SU-DHL-6 (cell line): ENCODE measurements around the gene SLC6A4.

Experiments
- H2AFZ ChIP-seq: fragments of 200-600 bp; sonication (generic); 2 replicates; pipeline ENCODE4 v1.6.1; 2014; ENCODE audit warnings: low read depth, mild to moderate bottlenecking, moderate library complexity, mixed read lengths, antibody characterized with exemption, low read length; ENCODE audit not compliant: severe bottlenecking
- H3F3A ChIP-seq: fragments of 200-600 bp; shearing (Covaris generic); 2 replicates; pipeline ENCODE4 v1.6.0; 2016; ENCODE audit warnings: antibody characterized with exemption, mild to moderate bottlenecking; ENCODE audit not compliant: insufficient read depth
- H3K27ac ChIP-seq: fragments of 200-600 bp; sonication (generic); 2 replicates; pipeline ENCODE4 v1.5.1; 2016; ENCODE audit warnings: low read depth, mild to moderate bottlenecking, low read length, moderate library complexity, mixed read lengths
- H3K27me3 ChIP-seq: fragments of 200-600 bp; sonication (generic), shearing (Covaris generic); 2 replicates; pipeline ENCODE4 v1.6.0; 2014; ENCODE audit warnings: mild to moderate bottlenecking, low read length
- H3K36me3 ChIP-seq: fragments of 200-600 bp; sonication (generic); 2 replicates; pipeline ENCODE4 v1.6.1; 2014; ENCODE audit warnings: mild to moderate bottlenecking, low read length, mixed read lengths
- H3K4me2 ChIP-seq: fragments of 300-600, 200-600 bp; shearing (Covaris generic), sonication (generic); 2 replicates; pipeline ENCODE4 v1.6.0; 2014; ENCODE audit warnings: low read length, low read depth, mild to moderate bottlenecking; ENCODE audit not compliant: poor library complexity, severe bottlenecking
- H3K4me3 ChIP-seq: fragments of 200-600 bp; sonication (generic); 2 replicates; pipeline ENCODE4 v1.5.1; 2014; ENCODE audit warnings: antibody characterized with exemption, low read length, mild to moderate bottlenecking, mixed read lengths; ENCODE audit not compliant: insufficient read depth, poor library complexity, severe bottlenecking
- H3K79me2 ChIP-seq: fragments of 200-600 bp; sonication (generic); 2 replicates; pipeline ENCODE4 v1.6.1; 2014; ENCODE audit warnings: mild to moderate bottlenecking, low read length, moderate library complexity; ENCODE audit not compliant: insufficient read depth
- H3K9ac ChIP-seq: fragments of 200-600 bp; sonication (generic); 2 replicates; pipeline ENCODE4 v1.7.0; 2014; ENCODE audit warnings: mild to moderate bottlenecking, low read length
- H3K9me2 ChIP-seq: fragments of 200-600 bp; sonication (generic); replicated peaks from 2 replicates; pipeline ENCODE4 v1.6.1; 2014; ENCODE audit warnings: low read length; ENCODE audit not compliant: insufficient read depth
- H3K9me3 ChIP-seq: fragments of 200-600 bp; sonication (generic); 2 replicates; pipeline ENCODE4 v1.6.1; 2014; ENCODE audit warnings: low read length, mixed read lengths; ENCODE audit not compliant: insufficient read depth
- H4K20me1 ChIP-seq: fragments of 200-600 bp; sonication (generic); 2 replicates; pipeline ENCODE4 v1.6.1; 2014; ENCODE audit warnings: low read depth, mild to moderate bottlenecking, antibody characterized with exemption, low read length, moderate library complexity, mixed read lengths
- EZH2phosphoT487 ChIP-seq: fragments of 200-600 bp; sonication (generic), shearing (Covaris generic); conservative IDR thresholded peaks from 2 replicates; pipeline ENCODE4 v1.6.1; 2018; ENCODE audit warnings: mild to moderate bottlenecking, antibody characterized with exemption, low read length, moderate library complexity, mixed read lengths
- TF ChIP-seq, protein P1 (sequence below): fragments of 200-600 bp; sonication (generic); IDR thresholded peaks from one replicate; pipeline ENCODE4 v1.5.1; 2017; ENCODE audit warnings: antibody characterized with exemption, mild to moderate bottlenecking, low read length, moderate library complexity; ENCODE audit not compliant: insufficient read depth, poor library complexity, severe bottlenecking

Gene SLC6A4

DNA sequence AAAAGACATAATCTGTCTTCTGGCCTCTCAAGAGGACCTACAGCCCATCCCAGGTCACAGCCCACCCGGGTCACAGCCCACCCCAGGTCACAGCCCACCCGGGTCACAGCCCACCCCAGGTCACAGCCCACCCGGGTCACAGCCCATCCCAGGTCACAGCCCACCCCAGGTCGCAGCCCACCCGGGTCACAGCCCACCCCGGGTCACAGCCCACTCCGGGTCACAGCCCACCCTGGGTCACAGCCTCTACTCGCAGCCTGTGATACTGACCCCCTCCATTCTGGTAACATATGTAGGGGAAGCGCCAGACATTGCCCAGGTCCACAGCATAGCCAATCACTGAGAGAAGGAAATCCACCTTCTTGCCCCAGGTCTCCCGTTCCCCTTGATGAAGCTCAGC lies 14.2 kb downstream of the SLC6A4 start:
- Histone ChIP-seq H3K9me3 (no peaks in the 10 kb centered on the region), H3F3A (no peaks in the 10 kb centered on the region), H3K9me2 (no peaks in the 10 kb centered on the region), H3K79me2 (no peaks in the 10 kb centered on the region), H3K27ac (no peak overlapping the region), H4K20me1 (no peaks in the 10 kb centered on the region), H3K4me2 (no peak overlapping the region), H3K9ac (no peak overlapping the region), H3K4me3 (no peak overlapping the region), H3K27me3 (no peaks in the 10 kb centered on the region), H2AFZ (no peak overlapping the region), H3K36me3 (no peaks in the 10 kb centered on the region)
- TF ChIP-seq, protein P1, sequence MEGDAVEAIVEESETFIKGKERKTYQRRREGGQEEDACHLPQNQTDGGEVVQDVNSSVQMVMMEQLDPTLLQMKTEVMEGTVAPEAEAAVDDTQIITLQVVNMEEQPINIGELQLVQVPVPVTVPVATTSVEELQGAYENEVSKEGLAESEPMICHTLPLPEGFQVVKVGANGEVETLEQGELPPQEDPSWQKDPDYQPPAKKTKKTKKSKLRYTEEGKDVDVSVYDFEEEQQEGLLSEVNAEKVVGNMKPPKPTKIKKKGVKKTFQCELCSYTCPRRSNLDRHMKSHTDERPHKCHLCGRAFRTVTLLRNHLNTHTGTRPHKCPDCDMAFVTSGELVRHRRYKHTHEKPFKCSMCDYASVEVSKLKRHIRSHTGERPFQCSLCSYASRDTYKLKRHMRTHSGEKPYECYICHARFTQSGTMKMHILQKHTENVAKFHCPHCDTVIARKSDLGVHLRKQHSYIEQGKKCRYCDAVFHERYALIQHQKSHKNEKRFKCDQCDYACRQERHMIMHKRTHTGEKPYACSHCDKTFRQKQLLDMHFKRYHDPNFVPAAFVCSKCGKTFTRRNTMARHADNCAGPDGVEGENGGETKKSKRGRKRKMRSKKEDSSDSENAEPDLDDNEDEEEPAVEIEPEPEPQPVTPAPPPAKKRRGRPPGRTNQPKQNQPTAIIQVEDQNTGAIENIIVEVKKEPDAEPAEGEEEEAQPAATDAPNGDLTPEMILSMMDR = no peak
- TF ChIP-seq EZH2phosphoT487 = no peak

DNA sequence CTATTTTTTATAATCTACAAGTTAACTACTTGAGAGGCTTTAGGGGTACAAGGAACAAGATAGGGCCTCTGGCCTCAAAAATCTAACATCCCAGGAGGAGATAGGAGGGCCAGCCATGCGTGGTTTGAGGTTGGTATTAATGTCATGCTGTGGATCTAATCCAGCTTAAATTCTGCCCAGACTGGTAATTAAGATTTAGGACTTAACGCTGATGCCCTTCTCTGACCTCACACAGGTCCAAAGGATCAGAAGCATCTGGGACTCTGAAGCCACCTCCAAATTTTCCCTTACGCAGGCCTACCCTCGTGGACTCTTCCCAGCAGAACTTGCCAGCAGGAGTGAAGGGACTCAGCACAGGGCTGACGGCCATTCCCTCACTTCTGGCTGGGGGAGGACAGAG lies 15.1 kb downstream of the SLC6A4 start:
- Histone ChIP-seq H3K4me2 (no peak overlapping the region), H3K36me3 (no peaks in the 10 kb centered on the region), H3K9ac (no peak overlapping the region), H3K9me2 (no peaks in the 10 kb centered on the region), H3F3A (no peaks in the 10 kb centered on the region), H3K9me3 (no peaks in the 10 kb centered on the region), H3K79me2 (no peaks in the 10 kb centered on the region), H4K20me1 (no peaks in the 10 kb centered on the region), H2AFZ (no peak overlapping the region), H3K27me3 (no peaks in the 10 kb centered on the region), H3K27ac (no peak overlapping the region), H3K4me3 (no peak overlapping the region)
- no peak for TF ChIP-seq EZH2phosphoT487
- TF ChIP-seq, protein P1 = no peak

DNA sequence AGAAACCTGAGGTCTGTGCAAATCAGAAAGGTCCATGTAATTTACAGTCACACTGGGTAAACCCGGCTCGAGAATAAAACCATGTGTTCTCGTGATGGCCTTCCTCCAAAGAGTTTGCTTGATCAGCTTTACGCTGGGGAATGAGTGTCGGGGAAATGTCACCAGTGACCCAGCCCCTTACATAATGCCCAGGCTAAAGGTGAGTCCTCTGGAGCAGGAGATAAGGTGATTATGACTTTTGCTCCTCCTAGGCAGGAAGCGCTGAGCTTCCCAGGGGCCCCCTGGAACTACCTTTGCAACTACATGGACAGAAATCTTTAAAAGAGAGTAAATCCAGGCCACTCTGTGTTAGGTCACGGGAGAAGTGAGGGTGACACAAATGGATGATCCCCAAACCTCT lies 15.7 kb downstream of the SLC6A4 start:
- TF ChIP-seq, protein P1 = no peak
- TF ChIP-seq EZH2phosphoT487 = no peak
- no peaks in the 10 kb centered on the region for H3F3A ChIP-seq
- no peak overlapping the region for H3K4me3 ChIP-seq
- H3K27me3 ChIP-seq = no peaks in the 10 kb centered on the region
- no peaks in the 10 kb centered on the region for H3K9me3 ChIP-seq
- H3K27ac ChIP-seq = no peak overlapping the region
- H2AFZ ChIP-seq = no peak overlapping the region
- H3K9me2 ChIP-seq = no peaks in the 10 kb centered on the region
- H4K20me1 ChIP-seq = no peaks in the 10 kb centered on the region
- H3K9ac ChIP-seq = no peak overlapping the region
- H3K79me2 ChIP-seq = no peaks in the 10 kb centered on the region
- H3K36me3 ChIP-seq = no peaks in the 10 kb centered on the region
- no peak overlapping the region for H3K4me2 ChIP-seq

DNA sequence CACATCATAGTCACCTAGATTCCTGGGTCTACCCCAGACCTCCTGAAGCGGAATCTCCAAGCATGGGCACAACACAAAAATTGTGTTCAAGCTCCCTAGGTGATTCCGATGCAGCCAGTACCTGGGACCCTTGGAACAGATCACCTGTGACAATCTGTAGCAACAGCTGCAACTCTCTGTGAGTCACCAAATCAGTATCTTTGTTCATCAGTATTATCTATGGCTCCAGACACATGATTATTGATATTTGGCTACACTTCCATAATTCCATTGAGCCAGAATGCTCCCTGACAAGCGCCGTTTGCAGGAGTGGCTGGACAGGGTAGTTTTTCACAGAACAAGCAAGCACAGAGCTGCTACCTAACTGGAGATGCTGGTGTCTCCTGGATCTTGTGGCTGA lies 16.2 kb downstream of the SLC6A4 start:
- H2AFZ ChIP-seq = no peak overlapping the region
- no peaks in the 10 kb centered on the region for H3K36me3 ChIP-seq
- TF ChIP-seq EZH2phosphoT487 = no peak
- TF ChIP-seq, protein P1 = no peak
- H3K79me2 ChIP-seq = no peaks in the 10 kb centered on the region
- no peaks in the 10 kb centered on the region for H3K9me2 ChIP-seq
- no peaks in the 10 kb centered on the region for H3K9me3 ChIP-seq
- H4K20me1 ChIP-seq = no peaks in the 10 kb centered on the region
- H3K4me2 ChIP-seq = no peak overlapping the region
- no peak overlapping the region for H3K4me3 ChIP-seq
- H3F3A ChIP-seq = no peaks in the 10 kb centered on the region
- H3K9ac ChIP-seq = no peak overlapping the region
- H3K27me3 ChIP-seq = no peaks in the 10 kb centered on the region
- no peak overlapping the region for H3K27ac ChIP-seq
